Measurements from ENCODE around the gene SRGAP2B.
"Not testable (repeated sequence)": the region's sequence is repeated elsewhere in the genome, so short reads cannot be mapped to it uniquely, and the experiment has no call there.

The SRGAP2B gene

GRCh38 chr1:144889450-144890115 is 205.5 kb downstream of the SRGAP2B start:
- DNase-seq: not testable (repeated sequence)

- not testable (repeated sequence) for DNase-seq
Observed at GRCh38 chr1:144883022-144883421, 212.1 kb downstream of the SRGAP2B start.

GRCh38 chr1:144882343-144882742 is 212.8 kb downstream of the SRGAP2B start:
- not testable (repeated sequence) for DNase-seq

GRCh38 chr1:144858607-144859006 is 236.5 kb downstream of the SRGAP2B start:
- not testable (repeated sequence) for DNase-seq

Measured in NCI-H2171 (cell line).